OCI-LY3 (cell line): ENCODE results near the gene EYA3.

Experiments
- EZH2phosphoT487 ChIP-seq: fragments of 200-600 bp; shearing (Covaris generic); IDR thresholded peaks from 2 replicates; pipeline ENCODE4 v1.6.1; 2018; ENCODE audit warnings: antibody characterized with exemption, mixed run types, low read depth
- TF ChIP-seq, protein P1 (sequence below): fragments of 200-600, 300-600 bp; sonication (generic); IDR thresholded peaks from 2 replicates; pipeline ENCODE4 v1.5.1; 2014; ENCODE audit warnings: antibody characterized with exemption, low read length, low read depth

DNA sequence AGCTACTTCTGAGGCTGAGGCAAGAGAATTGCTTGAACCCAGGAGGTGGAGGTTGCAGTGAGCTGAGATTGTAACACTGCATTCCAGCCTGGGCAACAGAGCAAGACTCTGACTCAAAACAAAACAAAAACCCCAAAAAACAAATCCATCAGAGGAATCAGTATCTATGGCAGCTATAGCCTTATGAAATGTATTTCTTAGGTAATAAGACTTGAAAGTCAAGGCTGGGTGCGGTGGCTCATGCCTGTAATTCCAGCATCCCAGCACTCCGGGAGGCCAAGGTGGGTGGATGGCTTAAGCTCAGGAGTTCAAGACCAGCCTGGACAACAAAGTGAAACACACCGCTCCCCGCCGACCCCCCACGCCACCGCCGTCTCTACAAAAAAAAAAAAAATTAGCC is 31.1 kb upstream of the EYA3 start:
- TF ChIP-seq, protein P1, sequence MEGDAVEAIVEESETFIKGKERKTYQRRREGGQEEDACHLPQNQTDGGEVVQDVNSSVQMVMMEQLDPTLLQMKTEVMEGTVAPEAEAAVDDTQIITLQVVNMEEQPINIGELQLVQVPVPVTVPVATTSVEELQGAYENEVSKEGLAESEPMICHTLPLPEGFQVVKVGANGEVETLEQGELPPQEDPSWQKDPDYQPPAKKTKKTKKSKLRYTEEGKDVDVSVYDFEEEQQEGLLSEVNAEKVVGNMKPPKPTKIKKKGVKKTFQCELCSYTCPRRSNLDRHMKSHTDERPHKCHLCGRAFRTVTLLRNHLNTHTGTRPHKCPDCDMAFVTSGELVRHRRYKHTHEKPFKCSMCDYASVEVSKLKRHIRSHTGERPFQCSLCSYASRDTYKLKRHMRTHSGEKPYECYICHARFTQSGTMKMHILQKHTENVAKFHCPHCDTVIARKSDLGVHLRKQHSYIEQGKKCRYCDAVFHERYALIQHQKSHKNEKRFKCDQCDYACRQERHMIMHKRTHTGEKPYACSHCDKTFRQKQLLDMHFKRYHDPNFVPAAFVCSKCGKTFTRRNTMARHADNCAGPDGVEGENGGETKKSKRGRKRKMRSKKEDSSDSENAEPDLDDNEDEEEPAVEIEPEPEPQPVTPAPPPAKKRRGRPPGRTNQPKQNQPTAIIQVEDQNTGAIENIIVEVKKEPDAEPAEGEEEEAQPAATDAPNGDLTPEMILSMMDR = no peak
- no peak for TF ChIP-seq EZH2phosphoT487
